Measurements from ENCODE around the gene PAGR1.
A peak's percentile ranks its signal among the peaks of the same experiment; 100 is the strongest.

Gene PAGR1

DNA sequence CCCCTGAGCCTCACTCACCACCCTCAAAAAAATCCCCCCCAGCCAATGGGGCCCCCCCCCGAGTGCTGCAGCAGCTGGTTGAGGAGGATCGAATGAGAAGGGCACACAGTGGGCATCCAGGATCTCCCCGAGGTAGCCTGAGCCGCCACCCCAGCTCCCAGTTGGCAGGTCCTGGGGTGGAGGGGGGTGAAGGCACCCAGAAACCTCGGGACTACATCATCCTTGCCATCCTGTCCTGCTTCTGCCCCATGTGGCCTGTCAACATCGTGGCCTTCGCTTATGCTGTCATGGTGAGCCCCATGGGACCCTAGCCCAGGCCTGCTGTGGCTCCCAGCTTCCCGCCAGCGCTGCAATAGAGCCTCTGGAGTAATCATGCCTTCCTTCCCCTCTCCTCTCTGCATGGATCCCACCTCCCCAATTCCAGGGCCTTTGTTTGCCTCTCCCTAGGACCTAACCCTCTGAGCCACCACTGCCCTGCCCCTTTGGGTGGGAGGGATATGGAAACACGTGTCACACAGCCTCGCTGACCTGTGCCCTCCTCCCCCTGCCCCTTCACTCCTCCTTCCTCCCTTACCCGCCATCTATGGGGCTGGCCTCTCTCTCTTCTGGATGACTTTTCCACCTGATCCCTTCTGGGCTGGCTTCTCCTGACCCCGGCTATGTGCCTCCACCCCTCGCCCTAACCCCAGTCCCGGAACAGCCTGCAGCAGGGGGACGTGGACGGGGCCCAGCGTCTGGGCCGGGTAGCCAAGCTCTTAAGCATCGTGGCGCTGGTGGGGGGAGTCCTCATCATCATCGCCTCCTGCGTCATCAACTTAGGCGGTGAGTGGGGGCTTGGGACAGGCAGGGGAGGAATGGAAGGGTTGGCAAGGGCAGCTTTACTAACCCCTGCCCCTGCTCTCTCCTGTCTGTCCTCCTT is 2.0 kb upstream of the PAGR1 start:
- no peaks in the 10 kb centered on the region for H3K9me3 ChIP-seq (ENCODE audit: insufficient read depth, low read length)
- H3K27me3 ChIP-seq (ENCODE audit: low read length) = no peaks in the 10 kb centered on the region
- no peak overlapping the region for H2AFZ ChIP-seq (ENCODE audit: low read depth, low read length, severe bottlenecking)
- peaks cover under 1% of the 10 kb centered on the region; the same call in 1 of the 2 replicates for H4K20me1 ChIP-seq (ENCODE audit: low read depth, low read length)
- H3K79me2 ChIP-seq (ENCODE audit: insufficient read depth, low read length) = peaks cover 17% of the 10 kb centered on the region
- no peak overlapping the region for H3K9ac ChIP-seq (ENCODE audit: low read length)
- no peak for TF ChIP-seq EZH2phosphoT487 (conservative IDR thresholded peaks at IDR 0.05; ENCODE audit: low read length)
- TF ChIP-seq, protein P1, sequence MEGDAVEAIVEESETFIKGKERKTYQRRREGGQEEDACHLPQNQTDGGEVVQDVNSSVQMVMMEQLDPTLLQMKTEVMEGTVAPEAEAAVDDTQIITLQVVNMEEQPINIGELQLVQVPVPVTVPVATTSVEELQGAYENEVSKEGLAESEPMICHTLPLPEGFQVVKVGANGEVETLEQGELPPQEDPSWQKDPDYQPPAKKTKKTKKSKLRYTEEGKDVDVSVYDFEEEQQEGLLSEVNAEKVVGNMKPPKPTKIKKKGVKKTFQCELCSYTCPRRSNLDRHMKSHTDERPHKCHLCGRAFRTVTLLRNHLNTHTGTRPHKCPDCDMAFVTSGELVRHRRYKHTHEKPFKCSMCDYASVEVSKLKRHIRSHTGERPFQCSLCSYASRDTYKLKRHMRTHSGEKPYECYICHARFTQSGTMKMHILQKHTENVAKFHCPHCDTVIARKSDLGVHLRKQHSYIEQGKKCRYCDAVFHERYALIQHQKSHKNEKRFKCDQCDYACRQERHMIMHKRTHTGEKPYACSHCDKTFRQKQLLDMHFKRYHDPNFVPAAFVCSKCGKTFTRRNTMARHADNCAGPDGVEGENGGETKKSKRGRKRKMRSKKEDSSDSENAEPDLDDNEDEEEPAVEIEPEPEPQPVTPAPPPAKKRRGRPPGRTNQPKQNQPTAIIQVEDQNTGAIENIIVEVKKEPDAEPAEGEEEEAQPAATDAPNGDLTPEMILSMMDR (IDR thresholded peaks at IDR 0.05; ENCODE audit: insufficient read depth, low read length, poor library complexity, severe bottlenecking) = no peak
- peaks cover 18% of the 10 kb centered on the region for H3F3A ChIP-seq (ENCODE audit: insufficient read depth)
- H3K4me2 ChIP-seq (ENCODE audit: low read depth, low read length, poor library complexity, severe bottlenecking) = no peak overlapping the region
- no peaks in the 10 kb centered on the region for H3K9me2 ChIP-seq (replicated peaks; ENCODE audit: insufficient read depth, low read length)
- no peak overlapping the region for H3K27ac ChIP-seq (ENCODE audit: low read depth, low read length)
- H3K36me3 ChIP-seq (ENCODE audit: low read length) = peaks cover 5% of the 10 kb centered on the region; the same call in 1 of the 2 replicates
- H3K4me3 ChIP-seq (ENCODE audit: insufficient read depth, low read length, poor library complexity, severe bottlenecking) = no peak overlapping the region

DNA sequence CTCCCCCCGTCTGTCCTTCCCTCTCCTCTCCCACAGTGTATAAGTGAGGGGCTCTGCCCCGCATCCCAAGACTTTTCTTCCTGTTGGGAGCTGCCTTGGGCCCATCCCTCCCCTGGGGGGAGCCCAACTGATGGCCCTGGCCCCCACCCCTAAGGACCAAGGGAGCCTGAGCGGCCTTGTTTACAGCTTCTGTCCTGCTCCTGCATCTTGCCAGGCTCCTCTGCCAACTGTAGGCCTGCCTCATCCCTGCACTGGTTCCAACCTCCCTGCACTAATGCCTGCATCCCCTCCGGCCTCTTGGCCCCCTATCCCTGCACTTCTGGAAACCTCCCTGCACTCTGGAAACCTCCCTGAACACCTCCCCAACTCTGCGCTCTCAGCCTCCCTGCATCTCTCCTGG is 1.4 kb upstream of the PAGR1 start:
- Histone ChIP-seq H3F3A (ENCODE audit: insufficient read depth) (peaks cover 15% of the 10 kb centered on the region), H3K9ac (ENCODE audit: low read length) (no peak overlapping the region), H3K27ac (ENCODE audit: low read depth, low read length) (no peak overlapping the region), H2AFZ (ENCODE audit: low read depth, low read length, severe bottlenecking) (no peak overlapping the region), H3K4me2 (ENCODE audit: low read depth, low read length, poor library complexity, severe bottlenecking) (peak overlapping the region; percentile 60), H4K20me1 (ENCODE audit: low read depth, low read length) (no peaks in the 10 kb centered on the region), H3K4me3 (ENCODE audit: insufficient read depth, low read length, poor library complexity, severe bottlenecking) (no peak overlapping the region), H3K27me3 (ENCODE audit: low read length) (no peaks in the 10 kb centered on the region), H3K36me3 (ENCODE audit: low read length) (0 out of 2 replicates have a peak, but pooled peaks cover 2% of the 10 kb centered on the region), H3K9me2 (replicated peaks; ENCODE audit: insufficient read depth, low read length) (no peaks in the 10 kb centered on the region), H3K9me3 (ENCODE audit: insufficient read depth, low read length) (no peaks in the 10 kb centered on the region), H3K79me2 (ENCODE audit: insufficient read depth, low read length) (peaks cover 21% of the 10 kb centered on the region)
- no peak for TF ChIP-seq EZH2phosphoT487 (conservative IDR thresholded peaks at IDR 0.05; ENCODE audit: low read length)
- TF ChIP-seq, protein P1 (IDR thresholded peaks at IDR 0.05; ENCODE audit: insufficient read depth, low read length, poor library complexity, severe bottlenecking) = no peak

DNA sequence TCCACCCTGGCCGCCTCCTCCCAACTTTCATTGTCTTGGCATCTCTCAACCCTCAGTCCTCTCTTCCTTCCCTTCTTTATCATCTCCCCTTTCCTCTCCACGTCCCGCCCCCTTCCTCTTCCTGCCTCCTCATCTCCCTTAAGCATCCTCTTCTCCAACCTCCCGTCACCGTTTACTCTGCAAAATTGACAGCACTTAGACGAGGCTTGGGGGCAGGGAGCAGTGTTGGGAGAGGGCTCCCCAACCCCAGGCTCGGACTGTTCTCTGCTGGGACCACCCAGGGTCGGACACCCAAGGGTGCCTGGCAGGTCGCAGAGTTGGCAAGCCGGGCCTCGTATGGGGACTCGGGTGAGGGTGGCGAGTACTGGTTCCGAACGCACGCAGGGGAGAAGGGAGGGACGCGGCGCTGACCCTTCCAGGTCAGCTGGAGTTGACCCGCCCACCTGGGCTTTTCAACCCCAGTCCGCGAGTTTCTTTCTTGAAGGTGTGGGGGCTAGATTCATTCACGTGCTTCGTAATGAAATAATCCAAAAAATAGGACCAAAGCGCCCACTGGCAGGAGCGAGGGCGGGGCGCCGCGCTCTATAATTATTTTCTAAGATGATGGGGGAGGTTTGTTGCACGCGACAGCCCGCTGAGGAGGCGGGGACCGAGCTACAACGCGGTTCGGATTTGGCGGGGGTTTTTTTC is 775 bp upstream of the PAGR1 start:
- H3K27ac ChIP-seq (ENCODE audit: low read depth, low read length) = peak overlapping the region; percentile 64
- H3K9ac ChIP-seq (ENCODE audit: low read length) = peak overlapping the region; percentile 91
- H3K4me3 ChIP-seq (ENCODE audit: insufficient read depth, low read length, poor library complexity, severe bottlenecking) = peak overlapping the region; percentile 38
- H3K4me2 ChIP-seq (ENCODE audit: low read depth, low read length, poor library complexity, severe bottlenecking) = peak overlapping the region; percentile 60
- H3K9me2 ChIP-seq (replicated peaks; ENCODE audit: insufficient read depth, low read length) = no peaks in the 10 kb centered on the region
- H3K9me3 ChIP-seq (ENCODE audit: insufficient read depth, low read length) = no peaks in the 10 kb centered on the region
- TF ChIP-seq, protein P1 (IDR thresholded peaks at IDR 0.05; ENCODE audit: insufficient read depth, low read length, poor library complexity, severe bottlenecking) = no peak
- no peak for TF ChIP-seq EZH2phosphoT487 (conservative IDR thresholded peaks at IDR 0.05; ENCODE audit: low read length)
- H3K79me2 ChIP-seq (ENCODE audit: insufficient read depth, low read length) = peaks cover 21% of the 10 kb centered on the region
- no peaks in the 10 kb centered on the region for H4K20me1 ChIP-seq (ENCODE audit: low read depth, low read length)
- H3F3A ChIP-seq (ENCODE audit: insufficient read depth) = peaks cover 15% of the 10 kb centered on the region
- no peaks in the 10 kb centered on the region for H3K27me3 ChIP-seq (ENCODE audit: low read length)
- peak overlapping the region; percentile 68 for H2AFZ ChIP-seq (ENCODE audit: low read depth, low read length, severe bottlenecking)
- H3K36me3 ChIP-seq (ENCODE audit: low read length) = 0 out of 2 replicates have a peak, but pooled peaks cover 2% of the 10 kb centered on the region
